ENCODE measurements around the gene USP20. TPM values are rescaled to one million over a fixed set of nuclear protein-coding genes. Genes with fewer than 3 reads are reported as not detected.
A peak's percentile ranks its signal among the peaks of the same experiment; 100 is the strongest.

The USP20 gene
- total RNA-seq, 2 experiments from 2014 or later, result 80.4 to 80.9 TPM

GRCh38 chr9:129802833-129803675, 32.2 kb upstream of the USP20 start, which contains the start of gene TOR1B:
Gene TOR1B (plus strand): TSS chr9:129803184. CDS start chr9:129803213, 29 bp downstream.
- Mint-ChIP-seq H3K36me3 (ENCODE audit: low read depth) (peaks cover 33% of the 10 kb centered on the region), H3K27ac (peak within 1 kb of the TSS; percentile 86), H3K9me3 (no peaks in the 10 kb centered on the region), H3K4me3 (peak within 1 kb of the TSS; percentile 91), H3K27me3 (no peaks in the 10 kb centered on the region), H3K4me1 (ENCODE audit: low read depth) (peaks cover 24% of the 10 kb centered on the region)
- Histone ChIP-seq H3K27ac (ENCODE audit: low read depth in 1 of 2, low read length in 2 of 2) (peak within 1 kb of the TSS; percentile 49 to 77), H3K36me3 (ENCODE audit: insufficient read depth, low read length) (peaks cover 24% of the 10 kb centered on the region), H3K9me3 (ENCODE audit: control insufficient read depth in 1 of 2, insufficient read depth in 1 of 2, low read length in 2 of 2) (no peaks in the 10 kb centered on the region), H3K27me3 (ENCODE audit: control insufficient read depth in 1 of 2, insufficient read depth in 2 of 2, low read length in 2 of 2) (no peaks in the 10 kb centered on the region), H3K4me3 (ENCODE audit: low read length) (peak within 1 kb of the TSS; percentile 81), H3K4me1 (ENCODE audit: insufficient read depth, low read length) (peaks cover 25% of the 10 kb centered on the region)
- no peak for TF ChIP-seq CTCF (IDR thresholded peaks at IDR 0.05)
- ChIA-PET CTCF (interaction anchor here (0.9 to 1.5 kb wide), 4 partner anchors 13 to 251 kb away, joined by 3 read pairs; partner anchors contain the start of gene GPR107), POLR2A (interaction anchor here (0.7 to 2.2 kb wide), 9 partner anchors 21 to 663 kb away, joined by 3 to 10 read pairs (median 3); partner anchors contain the start of genes GPR107 and TOR1A)
- DNase-seq (peak; percentile 87 to 97 (median 94)), ATAC-seq (ENCODE audit: poor library complexity) (peak; percentile 92)
- intact Hi-C loops (cut with DNase I, micrococcal nuclease), result loop anchor here (1.0 to 10.0 kb wide), 5 partner anchors 21 to 294 kb away; partner anchors contain the start of genes C9orf78 (in 2 of the 2), USP20 (in 2 of the 2), ASB6 (in 1 of the 2) and C9orf50 (in 1 of the 2)

GRCh38 chr9:129803676-129804060, 31.6 kb upstream of the USP20 start:
- H3K27me3 ChIP-seq (ENCODE audit: control insufficient read depth in 1 of 2, insufficient read depth in 2 of 2, low read length in 2 of 2), result no peaks in the 10 kb centered on the region
- peak overlapping the region; percentile 37 to 77 for H3K27ac ChIP-seq (ENCODE audit: low read depth in 1 of 2, low read length in 2 of 2)
- ChIA-PET CTCF (interaction anchor here (0.9 to 1.5 kb wide), 4 partner anchors 13 to 250 kb away, joined by 3 read pairs; partner anchors contain the start of gene GPR107), POLR2A (interaction anchor here (0.7 to 2.2 kb wide), 9 partner anchors 20 to 663 kb away, joined by 3 to 10 read pairs (median 3); partner anchors contain the start of genes GPR107 and TOR1A)
- peak overlapping the region; percentile 91 for H3K4me3 Mint-ChIP-seq
- H3K27ac Mint-ChIP-seq, result peak overlapping the region; percentile 86
- H3K4me1 ChIP-seq (ENCODE audit: insufficient read depth, low read length), result peaks cover 25% of the 10 kb centered on the region
- TF ChIP-seq CTCF (IDR thresholded peaks at IDR 0.05), result no peak
- intact Hi-C loops (cut with DNase I, micrococcal nuclease), result loop anchor here (1.0 to 10.0 kb wide), 5 partner anchors 21 to 294 kb away; partner anchors contain the start of genes C9orf78 (in 2 of the 2), USP20 (in 2 of the 2), ASB6 (in 1 of the 2) and C9orf50 (in 1 of the 2)
- H3K36me3 ChIP-seq (ENCODE audit: insufficient read depth, low read length), result peaks cover 27% of the 10 kb centered on the region
- no peak for DNase-seq
- ATAC-seq (ENCODE audit: poor library complexity), result no peak
- peaks cover 24% of the 10 kb centered on the region for H3K4me1 Mint-ChIP-seq (ENCODE audit: low read depth)
- no peaks in the 10 kb centered on the region for H3K9me3 ChIP-seq (ENCODE audit: control insufficient read depth in 1 of 2, insufficient read depth in 1 of 2, low read length in 2 of 2)
- H3K9me3 Mint-ChIP-seq, result no peaks in the 10 kb centered on the region
- peaks cover 37% of the 10 kb centered on the region for H3K36me3 Mint-ChIP-seq (ENCODE audit: low read depth)
- H3K27me3 Mint-ChIP-seq, result no peaks in the 10 kb centered on the region
- peak overlapping the region; percentile 81 for H3K4me3 ChIP-seq (ENCODE audit: low read length)

GRCh38 chr9:129806061-129806460, 29.2 kb upstream of the USP20 start:
- Mint-ChIP-seq H3K9me3 (no peaks in the 10 kb centered on the region), H3K4me3 (peak overlapping the region; percentile 74), H3K27me3 (no peaks in the 10 kb centered on the region), H3K36me3 (ENCODE audit: low read depth) (peaks cover 61% of the 10 kb centered on the region), H3K27ac (peak overlapping the region; percentile 66), H3K4me1 (ENCODE audit: low read depth) (peaks cover 29% of the 10 kb centered on the region)
- ATAC-seq (ENCODE audit: poor library complexity) (no peak), DNase-seq (no peak)
- Histone ChIP-seq H3K27me3 (ENCODE audit: control insufficient read depth in 1 of 2, insufficient read depth in 2 of 2, low read length in 2 of 2) (no peaks in the 10 kb centered on the region), H3K36me3 (ENCODE audit: insufficient read depth, low read length) (peaks cover 48% of the 10 kb centered on the region), H3K27ac (ENCODE audit: low read depth in 1 of 2, low read length in 2 of 2) (no peak overlapping the region), H3K4me3 (ENCODE audit: low read length) (no peak overlapping the region), H3K4me1 (ENCODE audit: insufficient read depth, low read length) (peaks cover 25% of the 10 kb centered on the region), H3K9me3 (ENCODE audit: control insufficient read depth in 1 of 2, insufficient read depth in 1 of 2, low read length in 2 of 2) (no peaks in the 10 kb centered on the region)
- CTCF ChIA-PET, result no interaction called here
- POLR2A ChIA-PET, result no interaction called here
- TF ChIP-seq CTCF (IDR thresholded peaks at IDR 0.05), result no peak
- intact Hi-C loops (cut with DNase I, micrococcal nuclease), result loop anchor here in 1 of 2 experiments (10.0 kb wide), 1 partner anchor 181 kb away; the partner anchor contains the start of genes C9orf50 and NTMT1
